H1 (cell line): Measurements from ENCODE around the gene TMEM222. TPM values are rescaled to one million over a fixed set of nuclear protein-coding genes. Genes with fewer than 3 reads are reported as not detected.

Experiments used
- CTCF ChIA-PET: fragments of 300-600 bp; sonication (Branson Sonifier 250); formaldehyde crosslinking; loops from one replicate; lab custom pipeline; 2021; ENCODE audit not compliant: partially characterized antibody; lab: Charles Lee
- POLR2A ChIA-PET: fragments of 300-600 bp; sonication (Branson Sonifier 250); formaldehyde crosslinking; loops from one replicate; lab custom pipeline; 2021; ENCODE audit warnings: inconsistent platforms; ENCODE audit not compliant: partially characterized antibody; lab: Charles Lee
- DNase-seq, 2 experiments: peaks; one replicate each; pipeline versions ENCODE4 v3.0.0 to v3.0.0-alpha.2; 2010 to 2022; ENCODE audit warnings: low spot score in 2 of 2, low read depth in 1 of 2, mixed read lengths in 1 of 2
- FAIRE-seq: peaks from 2 replicates; lab custom pipeline; 2011; peaks lifted over from hg19 to GRCh38; lab: Jason Lieb, UNC
- H2AFZ ChIP-seq: 2 replicates; pipeline ENCODE4 v1.8.1; 2012; ENCODE audit warnings: low read length, inconsistent platforms
- H2AK5ac ChIP-seq: 2 replicates; pipeline ENCODE4 v1.6.1; 2013; ENCODE audit warnings: low read depth, low read length
- H2BK120ac ChIP-seq: replicated peaks from 2 replicates; pipeline ENCODE3; 2013; ENCODE audit warnings: low read depth, low read length, inconsistent platforms
- H2BK12ac ChIP-seq: 2 replicates; pipeline ENCODE4 v1.6.1; 2013; ENCODE audit warnings: low read depth, low read length
- H2BK15ac ChIP-seq: 2 replicates; pipeline ENCODE4 v1.6.1; 2013; ENCODE audit warnings: low read length
- H2BK20ac ChIP-seq: 2 replicates; pipeline ENCODE4 v1.6.1; 2013; ENCODE audit warnings: low read length
- H2BK5ac ChIP-seq: 2 replicates; pipeline ENCODE4 v1.6.1; 2013; ENCODE audit warnings: low read depth, low read length
- H3K14ac ChIP-seq: 2 replicates; pipeline ENCODE4 v1.6.1; 2013; ENCODE audit warnings: inconsistent platforms; ENCODE audit not compliant: insufficient read length
- H3K18ac ChIP-seq: 2 replicates; pipeline ENCODE4 v1.6.1; 2013; ENCODE audit warnings: low read length; ENCODE audit errors: extremely low read depth
- H3K23ac ChIP-seq: 2 replicates; pipeline ENCODE4 v1.6.1; 2013; ENCODE audit warnings: inconsistent platforms; ENCODE audit not compliant: insufficient read length
- H3K23me2 ChIP-seq: 2 replicates; pipeline ENCODE4 v1.6.1; 2013; ENCODE audit warnings: low read depth, low read length
- H3K27ac ChIP-seq: 2 replicates; pipeline ENCODE4 v1.6.1; 2011; ENCODE audit warnings: low read depth, low read length, inconsistent platforms
- H3K27me3 ChIP-seq, 4 experiments: replicated peaks in 1 of 4; 1 replicate in 1 of 4; 2 replicates in 3 of 4; pipeline versions ENCODE4 v1.6.1 to v1.8.1; 2011 to 2013; ENCODE audit warnings: low read length in 3 of 4, mild to moderate bottlenecking in 3 of 4, inconsistent platforms in 2 of 4, mixed read lengths in 2 of 4, moderate library complexity in 1 of 4; ENCODE audit not compliant: control insufficient read depth in 3 of 4, insufficient read depth in 3 of 4; ENCODE audit errors: extremely low read depth in 1 of 4
- H3K36me3 ChIP-seq, 4 experiments: 2 replicates each; pipeline versions ENCODE4 v1.6.1 to v1.8.1; 2011 to 2013; ENCODE audit warnings: mild to moderate bottlenecking in 4 of 4, low read length in 3 of 4, moderate library complexity in 2 of 4, control low read depth in 1 of 4, inconsistent platforms in 1 of 4; ENCODE audit not compliant: insufficient read depth in 4 of 4, control insufficient read depth in 2 of 4
- H3K4ac ChIP-seq: replicated peaks from 2 replicates; pipeline ENCODE3; 2013; ENCODE audit warnings: low read length, low read depth, mixed read lengths, inconsistent platforms; ENCODE audit not compliant: insufficient read length
- H3K4me1 ChIP-seq, 4 experiments: replicated peaks in 1 of 4; 1 replicate in 1 of 4; 2 replicates in 3 of 4; pipeline versions ENCODE4 v1.6.1 to v1.8.1; 2011 to 2013; ENCODE audit warnings: low read length in 3 of 4, inconsistent platforms in 2 of 4, mixed read lengths in 1 of 4; ENCODE audit not compliant: insufficient read depth in 4 of 4, control insufficient read depth in 3 of 4
- H3K4me2 ChIP-seq, 2 experiments: 2 replicates each; pipeline versions ENCODE4 v1.6.1 to v1.8.1; 2011 to 2013; ENCODE audit warnings: low read depth in 2 of 2, low read length in 2 of 2, control low read depth in 1 of 2, inconsistent platforms in 1 of 2, mild to moderate bottlenecking in 1 of 2; ENCODE audit not compliant: insufficient read depth in 1 of 2
- H3K4me3 ChIP-seq, 4 experiments: fragments of 200-600, 300-600 bp in 1 of 4; sonication (generic), shearing (Covaris generic), sonication (Bioruptor Twin) in 1 of 4; 2 replicates each; pipeline versions ENCODE4 v1.5.1 to v1.8.1; 2011 to 2016; ENCODE audit warnings: low read length in 4 of 4, low read depth in 3 of 4, control low read depth in 2 of 4, inconsistent platforms in 2 of 4, mild to moderate bottlenecking in 2 of 4, mixed read lengths in 1 of 4, moderate library complexity in 1 of 4; ENCODE audit not compliant: insufficient read depth in 2 of 4; ENCODE audit errors: extremely low read depth in 1 of 4
- H3K56ac ChIP-seq: replicated peaks from 2 replicates; pipeline ENCODE3; 2013; ENCODE audit warnings: low read depth, mild to moderate bottlenecking, mixed read lengths, low read length, inconsistent platforms; ENCODE audit not compliant: insufficient read length
- H3K79me1 ChIP-seq: 2 replicates; pipeline ENCODE4 v1.6.1; 2013; ENCODE audit warnings: low read depth, low read length, control low read depth
- H3K79me2 ChIP-seq, 2 experiments: 2 replicates each; pipeline versions ENCODE4 v1.6.1 to v1.8.1; 2012 to 2013; ENCODE audit warnings: low read length in 2 of 2, mild to moderate bottlenecking in 2 of 2, inconsistent platforms in 1 of 2; ENCODE audit not compliant: insufficient read depth in 2 of 2, control insufficient read depth in 1 of 2
- H3K9ac ChIP-seq, 4 experiments: replicated peaks in 1 of 4; 1 replicate in 1 of 4; 2 replicates in 3 of 4; pipeline versions ENCODE4 v1.6.1 to v1.8.1; 2011 to 2013; ENCODE audit warnings: low read depth in 3 of 4, low read length in 3 of 4, control low read depth in 2 of 4, mild to moderate bottlenecking in 2 of 4, moderate library complexity in 2 of 4, inconsistent platforms in 1 of 4; ENCODE audit errors: extremely low read depth in 1 of 4
- H3K9me3 ChIP-seq, 2 experiments: 2 replicates each; pipeline versions ENCODE4 v1.6.1 to v1.8.1; 2012 to 2013; ENCODE audit warnings: mild to moderate bottlenecking in 2 of 2, moderate library complexity in 2 of 2, control low read depth in 1 of 2, inconsistent platforms in 1 of 2, low read depth in 1 of 2, low read length in 1 of 2, mixed read lengths in 1 of 2; ENCODE audit not compliant: insufficient read depth in 2 of 2
- H4K20me1 ChIP-seq, 2 experiments: replicated peaks in 1 of 2; 2 replicates each; pipeline versions ENCODE3 to v1.8.1; 2011 to 2013; ENCODE audit warnings: inconsistent platforms in 2 of 2, low read length in 2 of 2, mild to moderate bottlenecking in 1 of 2; ENCODE audit not compliant: insufficient read depth in 2 of 2, control insufficient read depth in 1 of 2
- H4K5ac ChIP-seq: 2 replicates; pipeline ENCODE4 v1.6.1; 2013; ENCODE audit warnings: low read length, low read depth, mixed read lengths, inconsistent platforms; ENCODE audit not compliant: insufficient read length
- H4K8ac ChIP-seq: 2 replicates; pipeline ENCODE4 v1.8.0; 2013; ENCODE audit warnings: mild to moderate bottlenecking, moderate library complexity, low read length, inconsistent platforms; ENCODE audit not compliant: insufficient read depth; ENCODE audit errors: extremely low read depth
- H4K91ac ChIP-seq: replicated peaks from 2 replicates; pipeline ENCODE3; 2013; ENCODE audit warnings: low read length, mixed read lengths, inconsistent platforms; ENCODE audit not compliant: insufficient read length
- CHD1 ChIP-seq: IDR thresholded peaks from 2 replicates; pipeline ENCODE4 v1.6.1; 2012; ENCODE audit warnings: low read depth, low read length, improper control_type of control experiment
- CTBP2 ChIP-seq: IDR thresholded peaks from 2 replicates; pipeline ENCODE4 v1.7.0; 2011; ENCODE audit warnings: borderline replicate concordance, mild to moderate bottlenecking, moderate library complexity, mixed read lengths, low read length; ENCODE audit not compliant: insufficient read depth, insufficient read length
- KDM5A ChIP-seq: fragments of 200-600 bp; IDR thresholded peaks from 2 replicates; pipeline ENCODE4 v1.7.1; 2012; ENCODE audit warnings: mild to moderate bottlenecking, low read length, inconsistent platforms, mixed read lengths
- POU5F1 ChIP-seq: IDR thresholded peaks from 2 replicates; pipeline ENCODE4 v1.6.1; 2011; ENCODE audit warnings: low read depth, mild to moderate bottlenecking, low read length, moderate library complexity
- RBBP5 ChIP-seq: IDR thresholded peaks from 2 replicates; pipeline ENCODE4 v1.7.1; 2012; ENCODE audit warnings: low read depth, mild to moderate bottlenecking, inconsistent platforms, low read length, moderate library complexity, borderline replicate concordance
- RNF2 ChIP-seq: fragments of 200-900, 300-1000 bp; sonication (generic); IDR thresholded peaks from 2 replicates; pipeline ENCODE4 v1.7.1; 2016; ENCODE audit warnings: borderline replicate concordance, low read depth, mild to moderate bottlenecking, antibody characterized with exemption, low read length; ENCODE audit not compliant: poor library complexity, severe bottlenecking; ENCODE audit errors: missing control alignments
- TEAD4 ChIP-seq: IDR thresholded peaks from 2 replicates; pipeline ENCODE4 v1.6.1; 2012; ENCODE audit warnings: low read depth, low read length, inconsistent platforms, mixed read lengths
- WGBS, 2 experiments: shearing (Covaris generic) in 1 of 2; methylation state at CpG; one replicate each; pipeline versions ENCODE4 v1.1.6 to v1.1.7; 2013 to 2015; ENCODE audit warnings: low lambda C conversion rate in 2 of 2, mixed read lengths in 2 of 2, inconsistent platforms in 1 of 2, low coverage in 1 of 2, missing lambda C conversion rate in 1 of 2; ENCODE audit not compliant: insufficient replicate concordance in 2 of 2, insufficient coverage in 1 of 2, insufficient read length in 1 of 2; ENCODE audit errors: extremely low coverage in 1 of 2, missing lambda C conversion rate in 1 of 2; 5-methylcytosine and 5-hydroxymethylcytosine counted together
- polyA plus RNA-seq, 7 experiments: library from polyadenylated mRNA; depleted of rRNA in 3 of 7; stranded (reverse) in 5 of 7; unstranded in 2 of 7; fragments of >200 nt in 5 of 7; fragments of 200-250 nt in 2 of 7; gene quantifications; 1 replicate in 5 of 7; 2 replicates in 1 of 7; 4 replicates in 1 of 7; pipeline versions ENCODE4 v1.2.1 to v1.2.3, GENCODE V29; 2011 to 2013; ENCODE audit warnings: missing spikeins in 2 of 7, mixed read lengths in 2 of 7
- total RNA-seq: library from RNA; stranded (reverse); fragmentation: NEBNext Ultra II Directional; extraction: Animal tissue kit (Norgen Biotek cat#: 25700); gene quantifications from 2 replicates; pipeline ENCODE4 v1.2.1, GENCODE V29; 2021

The TMEM222 gene
- total and polyA plus RNA-seq, 2 of the 8 experiments (the other 6 are each of a cell fraction or from before 2014, with no cell fraction given), result 27.0 to 51.8 TPM

DNA sequence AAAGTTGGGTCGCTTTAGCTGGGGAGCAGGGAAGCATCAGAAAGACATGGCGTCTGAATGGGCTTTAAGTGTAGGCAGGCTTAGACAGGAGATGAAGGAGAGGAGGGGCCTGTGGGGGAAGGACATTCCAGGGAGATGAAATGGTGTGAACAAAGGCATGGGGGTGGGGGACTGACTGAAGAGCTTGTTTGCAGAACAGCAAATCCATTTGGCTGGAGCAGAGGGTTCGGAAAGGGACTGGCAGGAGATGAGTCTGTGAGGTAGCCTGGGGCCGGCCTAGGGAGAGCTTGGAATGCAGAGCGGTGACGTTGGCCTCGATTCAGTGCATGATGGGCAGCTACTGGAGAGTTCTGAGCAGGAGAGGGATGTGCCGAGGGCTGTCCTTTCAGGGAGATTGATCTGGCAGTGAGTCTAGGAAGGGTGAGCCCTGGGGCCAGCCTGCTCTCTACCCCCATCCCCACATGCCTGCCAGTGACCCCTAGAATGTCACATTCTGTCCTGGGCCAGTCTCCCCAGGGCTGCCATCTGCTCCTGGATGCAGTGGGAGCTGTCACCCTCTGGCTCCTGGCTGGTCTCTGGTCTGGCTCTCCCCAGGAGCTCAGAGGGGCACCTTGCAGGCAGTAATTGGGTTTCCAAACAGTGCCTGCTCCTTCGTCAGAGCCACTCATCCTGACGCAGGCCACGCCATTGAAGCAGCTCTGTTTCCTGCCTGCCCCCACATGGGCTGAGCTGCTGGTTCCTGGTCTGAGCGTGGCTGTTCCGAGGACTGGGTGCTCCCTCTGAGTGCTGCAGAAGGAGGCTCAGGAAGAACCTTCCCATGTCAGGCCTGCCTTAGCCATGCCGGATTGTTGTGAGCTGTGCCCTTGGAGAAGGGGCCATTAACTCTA lies 22.3 kb upstream of the TMEM222 start:
- no peak overlapping the region for H2BK20ac ChIP-seq
- H2BK12ac ChIP-seq, result no peak overlapping the region
- no peak overlapping the region for H3K4me3 ChIP-seq
- H3K14ac ChIP-seq, result no peak overlapping the region
- H2BK15ac ChIP-seq, result peak overlapping the region; percentile 81; the same call in 1 of the 2 replicates
- H3K4me1 ChIP-seq, result peaks cover 0 to 22% (median 11%) of the 10 kb centered on the region in 4 experiments; a peak in 6 of 7 replicates
- H4K8ac ChIP-seq, result no peak overlapping the region; the same call in 1 of the 2 replicates
- H3K9me3 ChIP-seq, result no peaks in the 10 kb centered on the region
- H2AFZ ChIP-seq, result no peak overlapping the region
- TF ChIP-seq KDM5A (no peak), CTBP2 (no peak), CHD1 (no peak), POU5F1 (no peak), RNF2 (no peak), TEAD4 (peak; percentile 60; the same call in 1 of the 2 replicates), RBBP5 (no peak)
- no peak overlapping the region for H3K9ac ChIP-seq
- ChIA-PET CTCF (interaction anchor here (0.6 to 17.9 kb wide), 39 partner anchors 9 to 372 kb away, joined by 3 to 321 read pairs (median 5); partner anchors contain the start of genes AHDC1, CD164L2, GPR3 and MAP3K6), POLR2A (interaction anchor here (0.9 to 2.4 kb wide), 9 partner anchors 8 to 106 kb away, joined by 3 to 8 read pairs (median 4); no protein-coding TSS in a partner anchor)
- no peaks in the 10 kb centered on the region for H3K27me3 ChIP-seq
- FAIRE-seq (no peak), DNase-seq (no peak)
- H3K4ac ChIP-seq, result peak overlapping the region; percentile 39
- H3K56ac ChIP-seq, result no peak overlapping the region
- no peaks in the 10 kb centered on the region for H3K79me1 ChIP-seq
- H3K79me2 ChIP-seq, result no peaks in the 10 kb centered on the region
- H3K4me2 ChIP-seq, result no peak overlapping the region
- H2BK5ac ChIP-seq, result peak overlapping the region; percentile 54; the same call in 1 of the 2 replicates
- no peaks in the 10 kb centered on the region for H4K20me1 ChIP-seq
- no peak overlapping the region for H3K23ac ChIP-seq
- H3K36me3 ChIP-seq, result no peaks in the 10 kb centered on the region
- H4K5ac ChIP-seq, result no peak overlapping the region
- H3K18ac ChIP-seq, result no peak overlapping the region
- no peak overlapping the region for H4K91ac ChIP-seq
- no peak overlapping the region for H3K27ac ChIP-seq
- H3K23me2 ChIP-seq, result no peaks in the 10 kb centered on the region
- no peak overlapping the region for H2BK120ac ChIP-seq
- WGBS, 2 experiments, result 83% methylated on average over 14 of the region's 14 CpGs; no CpG with 5 or more reads in 1 of the 2 experiments
- peak overlapping the region; percentile 11; the same call in 1 of the 2 replicates for H2AK5ac ChIP-seq
